NT2/D1 (cell line): ENCODE results near the gene JUN.

Experiments
- YY1 ChIP-seq: IDR thresholded peaks from 2 replicates; pipeline ENCODE4 v1.6.1; 2011; ENCODE audit not compliant: insufficient read length, insufficient read depth
- ZNF274 ChIP-seq: IDR thresholded peaks from 2 replicates; pipeline ENCODE4 v1.6.1; 2011; ENCODE audit warnings: mild to moderate bottlenecking, low read depth, low read length

DNA sequence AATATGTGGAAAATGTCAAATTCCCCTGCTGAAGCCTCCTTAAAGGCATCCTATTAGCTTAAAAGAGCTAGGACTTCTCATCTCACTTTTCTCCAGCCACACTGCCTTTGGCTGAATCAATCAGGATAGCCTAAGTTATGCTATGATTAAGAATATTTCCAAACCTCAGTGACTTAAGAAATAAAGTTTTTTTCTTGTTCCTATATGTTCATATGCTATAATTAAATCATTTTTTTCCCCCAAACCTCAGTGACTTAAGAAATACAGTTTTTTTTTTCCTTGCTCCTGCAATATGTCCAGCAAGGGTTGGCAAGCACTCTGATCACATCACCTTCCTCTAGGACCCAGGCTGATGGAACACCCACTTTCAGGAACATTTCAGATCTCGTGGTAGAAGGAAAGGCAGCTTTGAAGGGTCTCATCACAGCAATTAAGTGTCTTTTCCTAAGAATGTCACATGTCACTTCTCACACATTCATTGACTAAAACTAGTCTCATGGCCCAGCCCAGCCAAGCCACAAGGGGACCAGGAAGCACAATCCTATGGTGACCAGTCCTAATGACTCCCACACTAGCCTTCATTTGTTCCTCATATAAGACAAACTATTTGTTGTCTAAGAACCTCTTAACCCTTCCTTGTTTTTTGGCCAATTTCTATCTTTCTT is 6.3 kb upstream of the JUN start:
- TF ChIP-seq ZNF274 (no peak), YY1 (no peak)
